Calu3 (cell line): ENCODE measurements around the gene ZNF559. TPM values are rescaled to one million over a fixed set of nuclear protein-coding genes. Genes with fewer than 3 reads are reported as not detected.

Experiments used
- BruUV-seq: library from RNA; stranded (reverse); fragments of 400-500 nt; replicated peaks from 2 replicates; lab custom pipeline; 2021; lab: Mats Ljungman, UMichigan
- CTCF ChIA-PET: fragments of 300-600 bp; sonication (Branson Sonifier 250); formaldehyde crosslinking; loops from one replicate; lab custom pipeline; 2022; ENCODE audit warnings: antibody characterized with exemption; lab: Charles Lee
- DNase-seq: peaks from one replicate; pipeline ENCODE4 v3.0.0; 2022
- H3K27ac Mint-ChIP-seq: one replicate; pipeline ENCODE4 v1.8.0; 2022; ENCODE audit warnings: mixed read lengths; ENCODE audit not compliant: unreplicated experiment
- H3K27me3 Mint-ChIP-seq: one replicate; pipeline ENCODE4 v1.8.0; 2022; ENCODE audit warnings: mixed read lengths; ENCODE audit not compliant: unreplicated experiment
- H3K36me3 Mint-ChIP-seq: one replicate; pipeline ENCODE4 v1.8.0; 2022; ENCODE audit warnings: mild to moderate bottlenecking, moderate library complexity, mixed read lengths; ENCODE audit not compliant: insufficient read depth, unreplicated experiment
- H3K4me1 Mint-ChIP-seq: one replicate; pipeline ENCODE4 v1.8.0; 2022; ENCODE audit warnings: mild to moderate bottlenecking, low read depth, mixed read lengths; ENCODE audit not compliant: unreplicated experiment
- H3K4me3 Mint-ChIP-seq: one replicate; pipeline ENCODE4 v1.8.0; 2022; ENCODE audit warnings: mild to moderate bottlenecking, low read depth, moderate library complexity, mixed read lengths; ENCODE audit not compliant: unreplicated experiment
- H3K9me3 Mint-ChIP-seq: one replicate; pipeline ENCODE4 v1.8.0; 2022; ENCODE audit warnings: low read depth, mixed read lengths; ENCODE audit not compliant: unreplicated experiment
- intact Hi-C: fragments of 100-400 bp; cut with micrococcal nuclease; formaldehyde crosslinking; loops from one replicate; pipeline ENCODE4 v1.10.0; 2022; ENCODE audit not compliant: unreplicated experiment
- total RNA-seq: library from RNA; stranded (reverse); gene quantifications from 2 replicates; pipeline ENCODE4 v1.2.3, GENCODE V29; 2022
- TF ChIP-seq, protein P1 (sequence below): fragments of 200-600 bp; IDR thresholded peaks from one replicate; pipeline ENCODE4 v1.8.0; 2022; ENCODE audit warnings: antibody characterized with exemption; ENCODE audit not compliant: unreplicated experiment

Gene ZNF559
- total RNA-seq, 1 experiment from 2014 or later, result 7.5 TPM

DNA sequence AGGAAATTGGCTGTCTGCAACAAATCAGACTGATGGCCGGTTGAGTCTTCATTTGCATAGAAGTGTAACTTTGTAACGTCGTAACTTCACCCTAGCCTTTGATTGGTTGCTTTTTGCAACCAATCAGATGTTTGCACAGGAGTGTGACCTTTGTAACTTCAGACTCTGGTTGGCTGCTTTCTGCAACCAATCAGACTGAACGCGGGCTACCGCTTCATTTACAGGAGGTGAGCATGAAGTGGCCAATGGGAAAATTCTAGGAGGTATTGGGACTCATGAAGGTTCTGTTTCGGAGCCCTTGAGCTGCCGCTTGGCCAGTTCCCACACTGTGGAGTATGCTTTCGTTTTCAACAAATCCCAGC, 441 bp upstream of the ZNF559 start:
- Mint-ChIP-seq H3K4me1 (no peaks in the 10 kb centered on the region), H3K4me3 (peak overlapping the region; percentile 72), H3K36me3 (peaks cover 20% of the 10 kb centered on the region), H3K9me3 (peaks cover 2% of the 10 kb centered on the region), H3K27me3 (no peaks in the 10 kb centered on the region), H3K27ac (peak overlapping the region; percentile 42)
- TF ChIP-seq, protein P1, sequence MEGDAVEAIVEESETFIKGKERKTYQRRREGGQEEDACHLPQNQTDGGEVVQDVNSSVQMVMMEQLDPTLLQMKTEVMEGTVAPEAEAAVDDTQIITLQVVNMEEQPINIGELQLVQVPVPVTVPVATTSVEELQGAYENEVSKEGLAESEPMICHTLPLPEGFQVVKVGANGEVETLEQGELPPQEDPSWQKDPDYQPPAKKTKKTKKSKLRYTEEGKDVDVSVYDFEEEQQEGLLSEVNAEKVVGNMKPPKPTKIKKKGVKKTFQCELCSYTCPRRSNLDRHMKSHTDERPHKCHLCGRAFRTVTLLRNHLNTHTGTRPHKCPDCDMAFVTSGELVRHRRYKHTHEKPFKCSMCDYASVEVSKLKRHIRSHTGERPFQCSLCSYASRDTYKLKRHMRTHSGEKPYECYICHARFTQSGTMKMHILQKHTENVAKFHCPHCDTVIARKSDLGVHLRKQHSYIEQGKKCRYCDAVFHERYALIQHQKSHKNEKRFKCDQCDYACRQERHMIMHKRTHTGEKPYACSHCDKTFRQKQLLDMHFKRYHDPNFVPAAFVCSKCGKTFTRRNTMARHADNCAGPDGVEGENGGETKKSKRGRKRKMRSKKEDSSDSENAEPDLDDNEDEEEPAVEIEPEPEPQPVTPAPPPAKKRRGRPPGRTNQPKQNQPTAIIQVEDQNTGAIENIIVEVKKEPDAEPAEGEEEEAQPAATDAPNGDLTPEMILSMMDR, result no peak
- DNase-seq, result peak; percentile 34
- intact Hi-C loops, result no loop called here
- CTCF ChIA-PET, result interaction anchor here (1.0 kb wide), 1 partner anchor 13 kb away, joined by 3 read pairs; no protein-coding TSS in a partner anchor
- BruUV-seq, result no TSS peak

DNA sequence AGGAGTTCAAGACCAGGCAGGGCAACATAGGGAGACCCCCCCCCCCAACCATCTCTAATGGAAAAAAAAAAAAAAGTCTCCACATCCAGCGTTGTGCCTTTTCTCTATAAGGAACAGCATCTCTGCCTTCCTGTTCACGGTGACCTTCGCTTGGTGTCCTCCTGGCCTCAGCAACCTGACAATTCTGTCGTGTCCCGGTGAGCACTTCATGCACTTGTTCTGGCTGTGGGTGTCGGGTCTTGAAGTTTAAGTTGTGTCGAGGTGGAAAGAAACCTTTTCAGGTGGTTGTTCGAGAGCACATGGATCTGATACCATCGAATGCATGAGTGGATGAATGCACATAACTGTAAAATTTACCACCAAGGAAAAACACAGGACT, 594 bp downstream of the ZNF559 start:
- TF ChIP-seq, protein P1, result no peak
- H3K36me3 Mint-ChIP-seq, result peaks cover 20% of the 10 kb centered on the region
- H3K4me3 Mint-ChIP-seq, result peak overlapping the region; percentile 72
- intact Hi-C loops, result no loop called here
- peaks cover 2% of the 10 kb centered on the region for H3K9me3 Mint-ChIP-seq
- H3K27me3 Mint-ChIP-seq, result no peaks in the 10 kb centered on the region
- no peaks in the 10 kb centered on the region for H3K4me1 Mint-ChIP-seq
- BruUV-seq, result TSS peak; percentile 46
- DNase-seq, result no peak
- H3K27ac Mint-ChIP-seq, result no peak overlapping the region
- CTCF ChIA-PET, result no interaction called here

DNA sequence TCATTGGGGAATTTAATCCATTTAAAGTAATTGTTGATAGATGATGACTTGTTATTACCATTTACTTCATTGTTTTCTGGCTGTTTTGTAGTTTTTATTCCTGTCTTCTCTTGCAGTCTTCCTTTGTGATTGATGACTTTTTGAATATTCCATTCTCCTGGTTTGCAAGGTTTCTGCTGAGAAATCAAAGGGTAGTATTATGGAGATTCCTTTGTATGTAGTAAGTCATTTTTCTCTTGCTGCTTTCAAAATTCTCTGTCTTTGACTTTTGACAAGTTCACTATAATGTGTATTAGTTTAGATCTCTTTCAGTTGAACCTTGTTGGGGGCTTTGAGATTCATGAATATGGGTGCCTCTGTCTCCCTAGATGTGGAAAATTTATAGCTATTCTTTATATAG, 6.0 kb downstream of the ZNF559 start:
- Mint-ChIP-seq H3K36me3 (peaks cover 2% of the 10 kb centered on the region), H3K27ac (no peak overlapping the region), H3K9me3 (peaks cover 10% of the 10 kb centered on the region), H3K4me3 (no peak overlapping the region), H3K4me1 (no peaks in the 10 kb centered on the region), H3K27me3 (no peaks in the 10 kb centered on the region)
- intact Hi-C loops, result no loop called here
- CTCF ChIA-PET, result no interaction called here
- TF ChIP-seq, protein P1, result no peak
- no TSS peak for BruUV-seq
- DNase-seq, result no peak

DNA sequence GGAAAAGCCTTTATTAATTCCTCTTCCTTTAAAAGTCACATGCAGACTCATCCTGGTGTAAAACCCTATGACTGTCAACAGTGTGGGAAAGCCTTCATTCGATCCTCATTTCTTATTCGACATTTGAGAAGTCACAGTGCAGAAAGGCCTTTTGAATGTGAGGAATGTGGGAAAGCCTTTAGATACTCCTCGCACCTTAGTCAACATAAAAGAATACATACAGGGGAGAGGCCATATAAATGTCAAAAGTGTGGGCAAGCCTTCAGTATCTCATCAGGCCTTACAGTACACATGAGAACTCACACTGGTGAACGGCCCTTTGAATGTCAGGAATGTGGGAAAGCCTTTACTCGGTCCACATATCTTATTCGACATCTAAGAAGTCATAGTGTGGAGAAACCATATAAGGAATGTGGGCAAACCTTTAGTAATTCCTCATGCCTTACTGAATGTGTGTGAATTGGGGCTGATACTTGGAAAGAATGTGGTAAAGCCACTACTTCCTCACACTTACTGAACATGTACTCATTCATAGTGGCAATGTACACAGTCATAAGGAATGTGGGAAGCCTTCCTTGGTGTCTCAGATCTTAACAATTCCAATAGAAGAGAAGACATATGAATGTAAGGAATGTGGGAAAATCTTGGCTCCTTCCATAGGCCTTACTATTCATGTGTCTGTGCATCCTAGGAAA, 18.8 kb downstream of the ZNF559 start:
- Mint-ChIP-seq H3K4me1 (no peaks in the 10 kb centered on the region), H3K4me3 (no peak overlapping the region), H3K27ac (no peak overlapping the region), H3K36me3 (no peaks in the 10 kb centered on the region), H3K9me3 (peaks cover 7% of the 10 kb centered on the region), H3K27me3 (no peaks in the 10 kb centered on the region)
- CTCF ChIA-PET, result no interaction called here
- no peak for DNase-seq
- BruUV-seq, result no TSS peak
- TF ChIP-seq, protein P1, result no peak
- intact Hi-C loops, result no loop called here
